GM18508 (cell line): Measurements from ENCODE around the gene TMEM117.

ENCODE experiments used
- ATAC-seq: cut with Tn5 transposase; IDR thresholded peaks from one replicate; pipeline ENCODE4 v1.9.1; 2021; ENCODE audit warnings: moderate number of reproducible peaks; ENCODE audit not compliant: insufficient read depth, unreplicated experiment

Gene TMEM117

GRCh38 chr12:43835656-43836474 lies at the start of gene TMEM117:
Gene TMEM117, plus strand, starts transcription at chr12:43836081.
- peak; percentile 53 for ATAC-seq

DNA sequence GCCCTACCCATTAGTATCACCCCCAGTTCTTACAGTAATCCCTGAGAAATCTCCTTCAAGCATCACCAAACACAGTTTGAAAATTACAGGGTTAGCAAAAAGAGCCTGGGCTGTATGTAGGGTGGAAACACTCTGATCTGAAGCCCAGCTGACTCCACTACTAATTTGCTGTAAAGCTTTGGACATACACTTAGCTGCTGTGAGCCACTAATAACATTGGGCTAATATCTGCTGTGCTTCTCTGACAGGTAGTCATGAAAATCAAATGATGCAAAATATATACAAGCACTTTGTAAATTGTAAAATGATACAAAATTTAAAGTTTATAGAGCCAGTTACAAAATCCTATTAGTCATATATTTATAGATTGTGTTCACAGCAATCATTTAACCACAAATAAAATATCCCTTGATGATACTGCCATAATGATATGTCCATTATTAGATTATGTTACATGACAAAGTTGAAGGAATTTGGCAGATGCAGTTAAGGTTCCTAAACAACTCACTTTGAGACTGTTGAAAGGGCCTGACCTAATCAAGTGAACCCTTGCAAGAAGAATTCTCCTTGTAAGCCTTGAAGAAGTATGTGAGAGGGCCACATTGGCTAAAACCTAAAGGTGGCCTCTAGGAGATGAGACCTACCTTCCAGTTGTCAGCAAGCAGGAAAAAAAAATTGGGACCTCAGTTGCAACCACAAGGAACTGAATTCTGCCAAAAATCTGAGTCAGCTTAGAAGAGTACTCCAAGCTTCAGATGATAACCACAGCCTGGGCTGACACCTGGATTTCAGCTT lies 48.8 kb upstream of the TMEM117 start:
- ATAC-seq, result no peak

DNA sequence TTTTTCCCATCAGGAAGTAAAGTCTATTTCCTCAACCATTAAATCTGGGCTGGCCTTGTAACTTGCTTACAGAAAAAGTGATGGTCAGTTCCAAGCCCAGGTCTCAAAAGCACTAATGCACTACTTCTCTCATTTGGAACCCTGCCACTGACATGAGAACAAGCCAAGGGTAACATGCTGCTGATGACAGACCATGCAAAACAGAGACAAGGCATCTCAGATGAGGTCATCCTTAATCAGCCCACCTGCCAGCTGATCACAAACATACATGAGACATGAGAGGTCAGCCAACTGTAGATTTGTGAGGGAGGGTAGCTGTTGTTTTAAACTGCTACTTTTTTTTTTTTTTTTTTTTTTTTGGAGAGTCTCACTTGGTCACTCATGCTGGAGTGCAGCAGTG lies 45.9 kb upstream of the TMEM117 start:
- ATAC-seq, result no peak

DNA sequence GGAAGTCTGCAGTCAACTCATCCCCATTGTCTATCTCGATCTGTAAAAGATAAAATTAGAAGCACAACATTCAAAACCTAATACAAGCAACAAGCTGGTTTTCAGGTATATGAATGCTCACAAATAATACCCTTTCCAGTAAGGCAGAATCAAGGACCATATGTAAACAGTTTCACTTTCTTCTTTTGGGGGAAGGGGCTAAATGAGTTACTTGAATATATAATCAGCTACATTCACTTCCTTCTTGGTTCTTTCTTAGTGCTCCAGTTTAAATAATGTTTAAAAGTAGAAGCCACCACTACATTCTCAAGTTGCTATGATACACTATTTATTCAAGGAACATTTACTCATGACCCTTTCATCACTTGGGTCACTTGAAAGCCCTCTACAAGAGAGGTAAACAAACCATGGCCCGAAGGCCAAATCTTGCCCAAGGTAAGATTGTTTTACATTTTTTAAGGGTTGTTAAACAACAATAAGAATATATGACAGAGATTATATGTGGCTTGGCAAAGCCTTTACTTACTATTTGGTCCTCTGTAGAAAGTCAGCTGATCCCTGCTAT lies 40.1 kb upstream of the TMEM117 start:
- no peak for ATAC-seq

GRCh38 chr12:43797561-43798217 lies 38.2 kb upstream of the TMEM117 start:
- ATAC-seq, result no peak

DNA sequence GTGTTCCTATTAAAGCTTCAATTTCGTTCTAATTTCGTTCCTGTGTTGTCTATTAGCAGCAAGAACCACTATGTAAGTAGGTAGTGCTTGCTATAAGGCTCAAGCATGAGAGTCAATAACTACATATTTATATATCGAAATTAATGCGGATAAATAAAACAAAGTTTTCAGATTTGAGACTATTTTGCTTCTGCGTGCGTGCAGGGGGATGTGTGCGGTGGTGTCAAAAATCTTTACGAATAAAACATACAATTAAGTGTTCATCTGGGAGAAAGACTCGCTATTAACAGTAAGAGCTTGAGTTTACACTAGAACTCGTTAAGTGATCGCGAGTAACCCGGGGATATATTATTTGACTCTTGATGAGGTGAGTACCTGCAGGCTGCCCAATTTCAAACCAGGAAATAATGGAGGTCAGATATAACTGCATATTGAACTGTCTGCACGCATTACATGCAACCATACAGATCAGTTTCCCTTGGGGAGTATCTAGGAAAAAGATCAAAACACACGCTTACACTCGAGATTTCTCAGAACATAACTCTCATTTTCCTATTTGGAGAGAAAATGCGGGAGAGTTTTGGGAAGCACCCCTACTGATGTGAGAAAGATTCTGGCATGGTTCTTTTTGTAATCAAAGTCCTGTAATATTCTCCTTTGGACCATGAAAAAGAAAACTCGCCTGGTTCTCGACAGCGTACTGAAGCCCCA lies 30.6 kb upstream of the TMEM117 start:
- ATAC-seq, result no peak

DNA sequence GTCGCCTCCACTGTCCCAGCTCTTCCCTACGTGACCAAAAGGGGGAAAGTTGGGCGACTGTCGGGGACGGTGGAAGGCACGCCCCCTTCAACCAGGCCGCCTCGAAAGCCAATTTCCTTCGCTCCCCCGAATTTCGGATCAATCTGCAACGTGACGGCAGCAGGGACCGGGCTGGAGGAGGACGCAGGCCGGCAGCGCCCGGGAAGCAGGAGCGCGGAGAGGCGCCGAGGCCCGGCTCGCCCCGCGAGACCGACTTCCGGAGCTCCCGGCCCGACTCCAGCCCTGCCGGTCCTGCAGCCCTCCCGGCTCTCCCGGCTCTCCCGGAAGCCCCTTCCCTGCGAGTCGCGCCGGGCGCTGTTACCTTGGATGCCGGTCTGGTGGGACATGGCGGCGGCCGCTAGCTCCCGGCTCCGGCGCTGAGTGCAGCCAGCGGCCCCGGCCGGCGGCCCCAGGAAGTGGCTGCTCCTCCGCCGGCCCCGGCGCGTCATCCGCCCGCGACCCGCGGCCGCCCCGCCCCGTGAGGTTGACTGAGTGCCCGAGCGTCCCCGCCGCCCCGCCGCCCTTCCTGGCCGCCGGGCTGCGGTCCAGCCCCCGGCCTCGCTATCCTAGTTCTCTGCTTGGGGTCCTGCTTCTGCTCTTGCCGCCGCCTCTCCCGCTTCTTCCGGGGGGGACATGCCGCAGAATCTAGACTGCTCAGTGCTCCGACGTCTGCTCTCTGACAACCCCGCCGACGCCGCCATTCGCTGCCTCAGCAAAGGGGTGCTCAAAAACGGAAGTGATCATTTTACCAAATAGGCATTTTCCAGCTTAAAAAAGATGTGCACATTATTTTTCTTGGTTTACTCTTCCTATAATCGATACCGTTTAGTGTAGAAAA lies 29.8 kb upstream of the TMEM117 start, which contains the start of gene TWF1:
Gene TWF1, minus strand, starts transcription at position 458 of the 877 bp plus-strand sequence. Its CDS starts 72 bp downstream, at position 386.
- peak; percentile 59 for ATAC-seq

DNA sequence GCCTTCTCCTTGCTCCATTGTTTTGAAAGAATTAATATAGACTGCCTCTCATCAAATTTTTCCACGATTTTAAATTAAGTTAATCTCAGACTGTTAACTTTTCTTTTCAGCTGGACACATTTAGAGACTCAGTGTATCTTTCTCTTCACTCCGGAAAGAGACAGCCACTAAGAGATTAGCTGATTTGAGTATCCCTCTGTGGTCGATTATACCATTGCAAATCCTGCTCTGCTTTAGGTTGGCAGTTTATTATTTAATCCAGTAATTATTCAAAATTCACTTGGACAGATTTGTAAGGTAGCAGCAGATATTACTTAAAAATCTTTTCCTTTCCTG lies 29.2 kb upstream of the TMEM117 start:
- ATAC-seq, result no peak

DNA sequence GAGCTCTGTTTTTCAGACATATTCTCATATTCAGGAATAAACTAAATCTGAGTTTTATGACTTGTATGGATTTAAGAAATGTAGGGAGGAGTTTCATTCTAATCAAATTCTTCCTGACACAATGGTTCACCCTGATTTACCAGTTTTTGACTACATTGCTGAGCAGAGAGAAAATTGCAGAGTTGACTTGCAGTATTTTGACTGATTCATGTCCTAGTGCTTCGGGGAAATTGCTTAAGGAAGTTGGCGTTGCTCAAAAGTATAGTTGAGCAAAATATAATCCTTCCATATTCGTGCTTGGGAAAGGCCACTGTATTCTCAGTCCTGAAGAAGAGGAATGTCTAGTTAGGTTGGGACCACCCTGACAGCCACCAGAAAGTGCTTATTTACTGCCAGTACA lies 28.5 kb upstream of the TMEM117 start:
- ATAC-seq, result no peak

GRCh38 chr12:43812057-43812456 lies 23.8 kb upstream of the TMEM117 start:
- ATAC-seq, result no peak

DNA sequence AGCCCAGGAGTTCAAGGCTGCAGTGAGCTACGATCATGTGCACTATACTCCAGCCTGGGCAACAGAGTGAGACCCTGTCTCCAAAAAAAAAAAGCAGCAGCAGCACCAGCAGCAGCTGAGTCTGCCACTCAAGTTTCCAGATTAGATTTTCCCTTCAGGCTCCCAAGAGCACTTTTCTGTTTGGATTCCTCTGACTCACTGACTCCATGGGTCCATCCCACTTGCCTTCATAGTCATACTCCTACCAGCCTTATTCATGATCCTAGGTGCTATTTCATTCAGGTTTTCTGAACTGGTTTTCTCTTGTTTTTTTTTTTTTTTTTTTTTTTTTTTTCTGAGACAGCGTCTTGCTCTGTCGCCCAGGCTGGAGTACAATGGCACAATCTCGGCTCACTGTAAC lies 23.0 kb upstream of the TMEM117 start:
- ATAC-seq, result no peak

DNA sequence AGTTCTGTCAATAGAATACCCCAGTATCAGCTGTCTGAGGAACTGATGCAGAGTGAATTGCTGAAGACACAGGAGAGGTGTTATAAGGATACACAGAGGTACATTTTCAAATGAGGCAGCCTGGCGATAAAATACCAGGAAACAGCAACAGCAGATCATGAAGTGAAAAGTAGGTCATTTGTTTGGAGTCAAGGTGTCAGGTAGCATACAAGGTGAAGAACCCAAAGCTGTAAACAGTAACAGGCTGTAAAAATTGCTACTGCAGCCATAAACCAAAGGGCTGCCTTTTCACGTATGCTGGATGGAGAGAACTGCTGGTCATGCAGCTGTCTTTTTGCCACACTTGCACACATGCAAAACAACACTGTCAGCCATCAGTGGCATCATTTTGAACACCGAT lies 20.5 kb upstream of the TMEM117 start:
- ATAC-seq, result no peak

GRCh38 chr12:43816168-43816567 lies 19.7 kb upstream of the TMEM117 start:
- ATAC-seq, result no peak

GRCh38 chr12:43824207-43824775 lies 11.6 kb upstream of the TMEM117 start:
- ATAC-seq, result no peak

GRCh38 chr12:43826681-43827080 lies 9.2 kb upstream of the TMEM117 start:
- no peak for ATAC-seq

- no peak for ATAC-seq
Observed at GRCh38 chr12:43827093-43827492, 8.8 kb upstream of the TMEM117 start.

DNA sequence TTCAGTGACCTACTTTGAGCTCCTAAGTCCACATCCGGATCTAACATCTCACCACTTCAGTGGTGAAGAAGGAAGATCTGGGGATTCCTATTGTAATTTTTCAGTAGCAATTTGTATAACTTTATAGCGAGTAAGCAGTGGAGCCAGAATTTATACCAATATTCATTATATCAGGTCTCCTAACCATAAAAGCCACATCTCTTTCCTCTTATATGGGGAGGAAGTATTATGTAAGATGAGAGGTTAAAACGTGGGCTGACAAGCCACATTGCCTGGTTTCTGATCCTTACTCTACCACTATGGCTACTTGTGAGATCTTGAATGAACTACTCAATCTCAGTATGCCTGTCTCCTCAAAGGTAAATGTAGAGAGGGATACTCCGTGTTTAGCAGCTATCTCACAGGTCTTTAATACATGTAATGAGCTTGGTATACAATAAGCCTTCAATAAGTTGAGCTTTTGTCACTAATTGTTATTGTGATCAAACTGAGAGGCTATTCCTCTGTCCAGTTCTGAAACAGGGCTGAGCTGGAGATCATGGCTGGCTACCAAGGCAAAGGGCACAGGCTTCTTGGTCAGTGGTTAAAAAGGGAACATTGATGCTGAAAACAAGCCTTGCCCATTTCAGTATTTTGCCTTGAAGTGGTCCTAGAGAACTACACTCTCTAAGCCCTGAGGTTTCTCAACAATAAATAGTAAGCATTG lies 3.3 kb upstream of the TMEM117 start:
- no peak for ATAC-seq

DNA sequence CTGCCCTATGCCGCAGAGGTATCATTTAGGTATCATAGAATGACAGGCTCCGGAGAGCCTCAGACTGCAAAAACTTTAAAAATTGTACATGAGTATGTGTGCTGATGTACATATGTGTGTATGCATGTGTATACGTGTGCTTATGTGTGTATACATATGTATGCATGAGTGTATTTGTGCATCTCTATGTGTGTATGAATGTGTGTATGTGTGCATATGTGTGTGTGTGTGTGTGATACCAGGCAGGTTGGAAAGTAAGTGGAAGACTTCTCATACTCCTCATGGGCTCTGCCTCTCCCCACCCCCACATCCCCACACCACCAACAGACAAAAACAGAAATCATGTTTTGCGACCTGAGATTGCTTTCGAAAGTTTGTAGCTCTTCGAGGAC lies 621 bp upstream of the TMEM117 start:
- no peak for ATAC-seq
